Lower leg skin (tissue), 4 donors: ENCODE results near the gene MBLAC2. TPM values are rescaled to one million over a fixed set of nuclear protein-coding genes. Genes with fewer than 3 reads are reported as not detected.

Source experiments
- DNase-seq, 2 donors: peaks; one replicate each; pipeline ENCODE4 v3.0.0-alpha.2; 2019; ENCODE audit warnings: low spot score in 2 of 2
- H3K4me3 ChIP-seq: fragments of 200-600 bp; sonication (generic); 2 replicates; pipeline ENCODE4 v1.5.1; 2017; ENCODE audit warnings: mild to moderate bottlenecking, low read depth; ENCODE audit not compliant: poor library complexity, severe bottlenecking
- CTCF ChIP-seq, 3 donors: fragments of 450-650 bp; IDR thresholded peaks; one replicate each; pipeline ENCODE4 v1.5.1; 2016; ENCODE audit warnings: antibody characterized with exemption in 3 of 3, mild to moderate bottlenecking in 3 of 3, moderate library complexity in 2 of 3
- POLR2A ChIP-seq, 2 donors: fragments of 450-650 bp; IDR thresholded peaks; one replicate each; pipeline ENCODE4 v1.6.1; 2016 to 2017; ENCODE audit warnings: antibody characterized with exemption in 2 of 2, mild to moderate bottlenecking in 1 of 2, moderate library complexity in 1 of 2
- WGBS, 2 donors: methylation state at CpG; one replicate each; pipeline ENCODE4 v1.1.5; 2018; 5-methylcytosine and 5-hydroxymethylcytosine counted together
- intact Hi-C: fragments of 100-400 bp; cut with DNase I; formaldehyde crosslinking; loops from one replicate; pipeline ENCODE4 v1.15.0; 2023; ENCODE audit warnings: low total_unique reads
- total RNA-seq, 4 donors: library from RNA; depleted of rRNA; stranded (reverse); fragments of >200 nt; gene quantifications; one replicate each; pipeline ENCODE4 v1.1.0, GENCODE V29; 2016

Gene MBLAC2
- total RNA-seq, 4 donors from 2014 or later = 6.1 to 6.9 (median 6.3) TPM

- DNase-seq = no peak
- H3K4me3 ChIP-seq = no peak overlapping the region
- intact Hi-C loops = no loop called here
- 81 to 85% methylated on average over 2 of the region's 2 CpGs for WGBS, 2 donors
- TF ChIP-seq POLR2A (IDR thresholded peaks at IDR 0.05) = no peak
- no peak for TF ChIP-seq CTCF (IDR thresholded peaks at IDR 0.05)
Measured at GRCh38 chr5:90504743-90505142, 30.2 kb upstream of the MBLAC2 start.

GRCh38 chr5:90503596-90503995 is 29.0 kb upstream of the MBLAC2 start:
- TF ChIP-seq POLR2A (IDR thresholded peaks at IDR 0.05) = no peak
- no peak for TF ChIP-seq CTCF (IDR thresholded peaks at IDR 0.05)
- DNase-seq = no peak
- WGBS, 2 donors = 51 to 59% methylated on average over 1 of the region's 1 CpG
- intact Hi-C loops = no loop called here
- no peak overlapping the region for H3K4me3 ChIP-seq

- DNase-seq = no peak
- intact Hi-C loops = no loop called here
- TF ChIP-seq POLR2A (IDR thresholded peaks at IDR 0.05) (no peak), CTCF (IDR thresholded peaks at IDR 0.05) (no peak)
- no peak overlapping the region for H3K4me3 ChIP-seq
- WGBS, 2 donors = 89 to 100% methylated on average over 1 of the region's 1 CpG
Measured at GRCh38 chr5:90495146-90495545, 20.6 kb upstream of the MBLAC2 start.

GRCh38 chr5:90494043-90494442 is 19.5 kb upstream of the MBLAC2 start:
- TF ChIP-seq POLR2A (IDR thresholded peaks at IDR 0.05) (no peak), CTCF (IDR thresholded peaks at IDR 0.05) (no peak)
- intact Hi-C loops = no loop called here

GRCh38 chr5:90488791-90489190 is 14.2 kb upstream of the MBLAC2 start:
- intact Hi-C loops = no loop called here
- DNase-seq = no peak
- TF ChIP-seq POLR2A (IDR thresholded peaks at IDR 0.05) (no peak), CTCF (IDR thresholded peaks at IDR 0.05) (no peak)
- H3K4me3 ChIP-seq = no peak overlapping the region
- WGBS, 2 donors = 25 to 32% methylated on average over 2 of the region's 2 CpGs

More at GRCh38 chr5:90494043-90494442, 19.5 kb upstream of the MBLAC2 start:
- H3K4me3 ChIP-seq = no peak overlapping the region
- DNase-seq = no peak

- no peak overlapping the region for H3K4me3 ChIP-seq
- intact Hi-C loops = no loop called here
- no peak for DNase-seq
- WGBS, 2 donors = 75 to 79% methylated on average over 3 of the region's 3 CpGs
- TF ChIP-seq POLR2A (IDR thresholded peaks at IDR 0.05) (no peak), CTCF (IDR thresholded peaks at IDR 0.05) (no peak)
Measured at GRCh38 chr5:90484540-90484939, 10.0 kb upstream of the MBLAC2 start.
